Transverse colon (tissue), 3 donors: ENCODE measurements around the gene CHMP4A.

Experiments
- CTCF ChIP-seq, 5 experiments: fragments of 200-600 bp in 3 of 5; fragments of 450-650 bp in 2 of 5; sonication (generic) in 3 of 5; IDR thresholded peaks; 1 replicate in 2 of 5; 2 replicates in 3 of 5; pipeline ENCODE4 v1.5.1; 2016 to 2017; ENCODE audit warnings: antibody characterized with exemption in 5 of 5, inconsistent platforms in 3 of 5, mild to moderate bottlenecking in 2 of 5, moderate library complexity in 1 of 5
- POLR2A ChIP-seq: fragments of 450-650 bp; IDR thresholded peaks from one replicate; pipeline ENCODE4 v1.6.1; 2016; ENCODE audit warnings: antibody characterized with exemption, mild to moderate bottlenecking, moderate library complexity

GRCh38 chr14:24186831-24187538 lies 26.3 kb downstream of the CHMP4A start:
- TF ChIP-seq POLR2A (no peak), CTCF (IDR thresholded peaks at IDR 0.05) (no peak)
